ENCODE data around the gene TMEM163. TPM values are rescaled to one million over a fixed set of nuclear protein-coding genes. Genes with fewer than 3 reads are reported as not detected.

Gene TMEM163
- total and polyA plus RNA-seq, 2 experiments from 2014 or later = 1.1 TPM

- H3K36me3 ChIP-seq (replicated peaks; ENCODE audit: insufficient read depth, low read depth) = no peaks in the 10 kb centered on the region
- H3K27ac ChIP-seq = no peak overlapping the region
- no peaks in the 10 kb centered on the region for H3K4me1 ChIP-seq (ENCODE audit: insufficient read depth)
- DNase-seq (ENCODE audit: low spot score) = no peak
- no peaks in the 10 kb centered on the region for H3K9me2 ChIP-seq (replicated peaks; ENCODE audit: insufficient read depth)
- H3K79me2 ChIP-seq = no peaks in the 10 kb centered on the region
- H2AFZ ChIP-seq = no peak overlapping the region
- no peak for TF ChIP-seq EZH2phosphoT487 (IDR thresholded peaks at IDR 0.05; ENCODE audit: low read depth, severe bottlenecking, unreplicated experiment)
- no peak for TF ChIP-seq CTCF (IDR thresholded peaks at IDR 0.05; ENCODE audit: poor library complexity)
- TF ChIP-seq EZH2 (IDR thresholded peaks at IDR 0.05; ENCODE audit: borderline replicate concordance) = no peak
- H3K9me3 ChIP-seq (ENCODE audit: low read depth) = no peaks in the 10 kb centered on the region
- H3K4me3 ChIP-seq = no peak overlapping the region
- H3K4me2 ChIP-seq = no peak overlapping the region
- 75% methylated on average over 1 of the region's 1 CpG for WGBS (ENCODE audit: low lambda C conversion rate, missing lambda C conversion rate)
- H3K27me3 ChIP-seq = no peaks in the 10 kb centered on the region
- no peaks in the 10 kb centered on the region for H4K20me1 ChIP-seq (ENCODE audit: insufficient read depth, poor library complexity, severe bottlenecking)
Observed at GRCh38 chr2:134573724-134574123, 145.1 kb downstream of the TMEM163 start.

- Histone ChIP-seq H3K9me3 (ENCODE audit: low read depth) (no peaks in the 10 kb centered on the region), H3K27ac (no peak overlapping the region), H3K79me2 (no peaks in the 10 kb centered on the region), H3K4me2 (no peak overlapping the region), H3K9me2 (replicated peaks; ENCODE audit: insufficient read depth) (no peaks in the 10 kb centered on the region), H3K4me3 (no peak overlapping the region), H3K27me3 (no peaks in the 10 kb centered on the region), H4K20me1 (ENCODE audit: insufficient read depth, poor library complexity, severe bottlenecking) (no peaks in the 10 kb centered on the region), H2AFZ (no peak overlapping the region), H3K4me1 (ENCODE audit: insufficient read depth) (no peaks in the 10 kb centered on the region), H3K36me3 (replicated peaks; ENCODE audit: insufficient read depth, low read depth) (no peaks in the 10 kb centered on the region)
- TF ChIP-seq CTCF (IDR thresholded peaks at IDR 0.05; ENCODE audit: poor library complexity) = no peak
- no peak for TF ChIP-seq EZH2 (IDR thresholded peaks at IDR 0.05; ENCODE audit: borderline replicate concordance)
- TF ChIP-seq EZH2phosphoT487 (IDR thresholded peaks at IDR 0.05; ENCODE audit: low read depth, severe bottlenecking, unreplicated experiment) = no peak
- DNase-seq (ENCODE audit: low spot score) = no peak
Observed at GRCh38 chr2:134573085-134573370, 145.8 kb downstream of the TMEM163 start.

- H3K27me3 ChIP-seq = no peaks in the 10 kb centered on the region
- no peak overlapping the region for H2AFZ ChIP-seq
- no peak overlapping the region for H3K4me3 ChIP-seq
- no peaks in the 10 kb centered on the region for H3K9me2 ChIP-seq (replicated peaks; ENCODE audit: insufficient read depth)
- H3K79me2 ChIP-seq = no peaks in the 10 kb centered on the region
- H3K27ac ChIP-seq = no peak overlapping the region
- DNase-seq (ENCODE audit: low spot score) = no peak
- TF ChIP-seq EZH2 (IDR thresholded peaks at IDR 0.05; ENCODE audit: borderline replicate concordance) (no peak), CTCF (IDR thresholded peaks at IDR 0.05; ENCODE audit: poor library complexity) (no peak), EZH2phosphoT487 (IDR thresholded peaks at IDR 0.05; ENCODE audit: low read depth, severe bottlenecking, unreplicated experiment) (no peak)
- no peaks in the 10 kb centered on the region for H3K9me3 ChIP-seq (ENCODE audit: low read depth)
- 83% methylated on average over 9 of the region's 9 CpGs for whole genome bisulfite sequencing (ENCODE audit: low lambda C conversion rate, missing lambda C conversion rate)
- no peaks in the 10 kb centered on the region for H3K36me3 ChIP-seq (replicated peaks; ENCODE audit: insufficient read depth, low read depth)
- no peaks in the 10 kb centered on the region for H3K4me1 ChIP-seq (ENCODE audit: insufficient read depth)
- no peaks in the 10 kb centered on the region for H4K20me1 ChIP-seq (ENCODE audit: insufficient read depth, poor library complexity, severe bottlenecking)
- H3K4me2 ChIP-seq = no peak overlapping the region
Observed at GRCh38 chr2:134572314-134573084, 146.3 kb downstream of the TMEM163 start.

Measured in hepatocyte (in vitro differentiated cells).